Erythroblast (primary cell): ENCODE data around the gene PDE8B.

Source experiments
- GATA1 ChIP-seq: IDR thresholded peaks from 2 replicates; pipeline ENCODE4 v1.6.1; 2011; ENCODE audit warnings: low read depth, mild to moderate bottlenecking, control low read depth, low read length, moderate library complexity
- POLR2A ChIP-seq: IDR thresholded peaks from 2 replicates; pipeline ENCODE4 v1.6.1; 2011; ENCODE audit warnings: mild to moderate bottlenecking, low read length

DNA sequence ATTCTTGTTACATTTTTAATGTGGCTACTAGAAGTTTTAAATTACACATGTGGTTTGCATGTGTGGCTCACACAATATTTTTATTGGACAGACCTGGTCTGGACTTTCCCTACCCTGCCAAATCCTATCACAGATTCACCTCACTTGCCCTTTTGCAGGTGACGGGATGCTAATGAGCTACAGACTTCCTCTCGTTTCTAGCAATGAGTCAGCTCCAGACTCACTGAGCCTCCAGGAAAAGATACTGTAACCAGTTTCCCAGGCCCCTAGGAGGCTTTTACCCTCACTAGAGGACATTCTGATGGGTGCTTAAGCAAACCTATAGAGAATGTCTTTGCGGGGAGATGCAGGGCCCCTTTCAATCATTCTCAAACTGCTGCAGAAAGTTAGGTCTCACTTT lies 146.3 kb downstream of the PDE8B start:
- TF ChIP-seq POLR2A: no peak
- TF ChIP-seq GATA1: no peak
